Sigmoid colon (tissue), 7 donors: Measurements from ENCODE around the gene SZT2. TPM values are rescaled to one million over a fixed set of nuclear protein-coding genes. Genes with fewer than 3 reads are reported as not detected.
A peak's percentile ranks its signal among the peaks of the same experiment; 100 is the strongest.

Experiments used
- DNase-seq: peaks from one replicate; pipeline ENCODE4 v3.0.0-alpha.2; 2019
- H3K27ac ChIP-seq, 4 donors: fragments of 200-600 bp; sonication (generic); one replicate each; pipeline ENCODE4 v1.5.1; 2016 to 2019; ENCODE audit warnings: mild to moderate bottlenecking in 1 of 4
- H3K27me3 ChIP-seq, 3 donors: fragments of 200-600 bp; sonication (generic); one replicate each; pipeline ENCODE4 v1.5.1; 2019; ENCODE audit warnings: mild to moderate bottlenecking in 1 of 3
- H3K36me3 ChIP-seq, 4 donors: fragments of 200-600 bp; sonication (generic); one replicate each; pipeline ENCODE4 v1.5.1; 2016 to 2019
- H3K4me1 ChIP-seq, 4 donors: fragments of 200-600 bp; sonication (generic); one replicate each; pipeline ENCODE4 v1.5.1; 2017 to 2019
- H3K4me3 ChIP-seq, 4 donors: fragments of 200-600 bp; sonication (generic); one replicate each; pipeline ENCODE4 v1.5.1; 2017 to 2019; ENCODE audit warnings: mild to moderate bottlenecking in 2 of 4, moderate library complexity in 1 of 4
- H3K9me3 ChIP-seq, 4 donors: fragments of 200-600 bp in 3 of 4; sonication (generic) in 3 of 4; one replicate each; pipeline versions ENCODE4 v1.5.1 to v1.6.1; 2013 to 2019
- EP300 ChIP-seq, 4 donors: sonication (generic); formaldehyde crosslinking; IDR thresholded peaks; one replicate each; pipeline ENCODE4 v1.6.1; 2017; ENCODE audit warnings: antibody characterized with exemption in 4 of 4
- POLR2A ChIP-seq, 2 donors: fragments of 450-650 bp; IDR thresholded peaks; one replicate each; pipeline ENCODE4 v1.6.1; 2016; ENCODE audit warnings: antibody characterized with exemption in 2 of 2, mild to moderate bottlenecking in 2 of 2, moderate library complexity in 2 of 2
- POLR2AphosphoS5 ChIP-seq, 4 donors: sonication (generic); formaldehyde crosslinking; IDR thresholded peaks; one replicate each; pipeline ENCODE4 v1.6.1; 2017; ENCODE audit warnings: antibody characterized with exemption in 4 of 4
- WGBS, 2 donors: extraction: QIAGEN DNeasy Blood & Tissue Kit; methylation state at CpG; one replicate each; pipeline ENCODE4 v1.1.7; 2013; 5-methylcytosine and 5-hydroxymethylcytosine counted together
- intact Hi-C: fragments of 100-400 bp; cut with DNase I; formaldehyde crosslinking; loops from one replicate; pipeline ENCODE4 v1.15.1; 2023
- polyA plus RNA-seq, 3 donors: library from polyadenylated mRNA; stranded (reverse); fragments of 200-250 nt; gene quantifications; one replicate each; pipeline ENCODE4 v1.2.3, GENCODE V29; 2013
- total RNA-seq, 4 donors: library from RNA; depleted of rRNA; stranded (reverse); fragments of >200 nt; gene quantifications; one replicate each; pipeline ENCODE4 v1.1.0, GENCODE V29; 2016
- TF ChIP-seq, protein P1 (sequence below), 4 experiments: fragments of 450-650 bp in 3 of 4; fragments of 200-600 bp in 1 of 4; IDR thresholded peaks; one replicate each; pipeline ENCODE4 v1.5.1; 2016 to 2019; ENCODE audit warnings: antibody characterized with exemption in 4 of 4, mild to moderate bottlenecking in 3 of 4, moderate library complexity in 2 of 4
- donor health status: healthy with polysubstance abuse.
- donor health status: Bipolar disorder and iron deficiency.
- donor health status: healthy.

Gene SZT2
- total and polyA plus RNA-seq, 7 donors, result 4.6 to 47.4 (median 19.3) TPM

- TF ChIP-seq, protein P1, sequence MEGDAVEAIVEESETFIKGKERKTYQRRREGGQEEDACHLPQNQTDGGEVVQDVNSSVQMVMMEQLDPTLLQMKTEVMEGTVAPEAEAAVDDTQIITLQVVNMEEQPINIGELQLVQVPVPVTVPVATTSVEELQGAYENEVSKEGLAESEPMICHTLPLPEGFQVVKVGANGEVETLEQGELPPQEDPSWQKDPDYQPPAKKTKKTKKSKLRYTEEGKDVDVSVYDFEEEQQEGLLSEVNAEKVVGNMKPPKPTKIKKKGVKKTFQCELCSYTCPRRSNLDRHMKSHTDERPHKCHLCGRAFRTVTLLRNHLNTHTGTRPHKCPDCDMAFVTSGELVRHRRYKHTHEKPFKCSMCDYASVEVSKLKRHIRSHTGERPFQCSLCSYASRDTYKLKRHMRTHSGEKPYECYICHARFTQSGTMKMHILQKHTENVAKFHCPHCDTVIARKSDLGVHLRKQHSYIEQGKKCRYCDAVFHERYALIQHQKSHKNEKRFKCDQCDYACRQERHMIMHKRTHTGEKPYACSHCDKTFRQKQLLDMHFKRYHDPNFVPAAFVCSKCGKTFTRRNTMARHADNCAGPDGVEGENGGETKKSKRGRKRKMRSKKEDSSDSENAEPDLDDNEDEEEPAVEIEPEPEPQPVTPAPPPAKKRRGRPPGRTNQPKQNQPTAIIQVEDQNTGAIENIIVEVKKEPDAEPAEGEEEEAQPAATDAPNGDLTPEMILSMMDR (IDR thresholded peaks at IDR 0.05), result no peak
- TF ChIP-seq EP300 (IDR thresholded peaks at IDR 0.05) (no peak), POLR2A (IDR thresholded peaks at IDR 0.05) (no peak), POLR2AphosphoS5 (IDR thresholded peaks at IDR 0.05) (no peak)
- Histone ChIP-seq H3K27ac (no peak overlapping the region), H3K9me3 (no peaks in the 10 kb centered on the region), H3K36me3 (peaks cover 50 to 86% (median 74%) of the 10 kb centered on the region in 4 donors), H3K27me3 (no peaks in the 10 kb centered on the region), H3K4me1 (peaks cover 0 to 20% (median 13%) of the 10 kb centered on the region in 4 donors), H3K4me3 (no peak overlapping the region)
- 96% methylated on average over 9 of the region's 9 CpGs for WGBS, 2 donors
- intact Hi-C loops, result no loop called here
- no peak for DNase-seq
Observed at GRCh38 chr1:43431676-43432075, 42.0 kb downstream of the SZT2 start.

GRCh38 chr1:43432171-43432860 lies 42.6 kb downstream of the SZT2 start:
- intact Hi-C loops, result no loop called here

GRCh38 chr1:43432907-43433306 lies 43.2 kb downstream of the SZT2 start:
- H3K36me3 ChIP-seq, result peaks cover 37 to 85% (median 62%) of the 10 kb centered on the region in 4 donors
- WGBS, 2 donors, result 95 to 96% methylated on average over 5 of the region's 5 CpGs
- no peak overlapping the region for H3K27ac ChIP-seq
- intact Hi-C loops, result no loop called here
- H3K4me1 ChIP-seq, result peaks cover 0 to 20% (median 14%) of the 10 kb centered on the region in 4 donors
- no peak overlapping the region for H3K4me3 ChIP-seq
- TF ChIP-seq EP300 (IDR thresholded peaks at IDR 0.05) (no peak), POLR2AphosphoS5 (IDR thresholded peaks at IDR 0.05) (no peak), POLR2A (IDR thresholded peaks at IDR 0.05) (no peak)
- TF ChIP-seq, protein P1 (IDR thresholded peaks at IDR 0.05), result no peak
- H3K9me3 ChIP-seq, result no peaks in the 10 kb centered on the region
- no peak for DNase-seq
- no peaks in the 10 kb centered on the region for H3K27me3 ChIP-seq

More at GRCh38 chr1:43432171-43432860, 42.6 kb downstream of the SZT2 start:
- no peak overlapping the region for H3K4me3 ChIP-seq
- peak; percentile 65 for DNase-seq
- no peaks in the 10 kb centered on the region for H3K9me3 ChIP-seq
- H3K27ac ChIP-seq, result no peak overlapping the region
- peaks cover 0 to 20% (median 14%) of the 10 kb centered on the region in 4 donors for H3K4me1 ChIP-seq
- H3K36me3 ChIP-seq, result peaks cover 43 to 85% (median 67%) of the 10 kb centered on the region in 4 donors
- no peaks in the 10 kb centered on the region for H3K27me3 ChIP-seq
- 95 to 96% methylated on average over 9 of the region's 9 CpGs for WGBS, 2 donors
- no peak for TF ChIP-seq POLR2A (IDR thresholded peaks at IDR 0.05)
- no peak for TF ChIP-seq POLR2AphosphoS5 (IDR thresholded peaks at IDR 0.05)
- TF ChIP-seq EP300 (IDR thresholded peaks at IDR 0.05), result no peak
- TF ChIP-seq, protein P1 (IDR thresholded peaks at IDR 0.05), result no peak

DNA sequence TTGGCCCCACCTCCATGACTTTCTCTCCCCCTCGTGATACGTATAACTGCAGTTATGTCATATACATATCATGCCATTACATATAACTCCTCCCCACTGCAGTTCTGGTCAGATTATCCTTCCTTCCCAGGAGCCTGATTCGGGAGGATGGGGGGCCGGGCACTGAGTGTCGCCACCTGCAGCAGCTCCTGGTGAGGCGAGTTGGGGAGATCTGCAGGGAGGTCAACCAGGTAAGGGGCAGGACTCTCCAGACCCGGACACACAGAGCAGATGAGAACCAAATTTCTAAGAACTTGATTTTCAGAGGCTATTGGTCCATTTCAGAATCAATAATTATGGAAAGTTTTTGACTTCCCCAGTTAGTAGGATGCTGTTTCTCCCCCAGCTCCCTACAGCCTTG lies 44.6 kb downstream of the SZT2 start:
- TF ChIP-seq POLR2A (IDR thresholded peaks at IDR 0.05) (no peak), POLR2AphosphoS5 (IDR thresholded peaks at IDR 0.05) (no peak), EP300 (IDR thresholded peaks at IDR 0.05) (no peak)
- TF ChIP-seq, protein P1 (IDR thresholded peaks at IDR 0.05), result no peak
- intact Hi-C loops, result no loop called here
- WGBS, 2 donors, result 94 to 95% methylated on average over 7 of the region's 7 CpGs
- DNase-seq, result no peak
- peaks cover 0 to 20% (median 14%) of the 10 kb centered on the region in 4 donors for H3K4me1 ChIP-seq
- H3K4me3 ChIP-seq, result no peak overlapping the region
- peaks cover 33 to 83% (median 56%) of the 10 kb centered on the region in 4 donors for H3K36me3 ChIP-seq
- no peak overlapping the region for H3K27ac ChIP-seq
- no peaks in the 10 kb centered on the region for H3K27me3 ChIP-seq
- H3K9me3 ChIP-seq, result no peaks in the 10 kb centered on the region
